ENCODE measurements around the gene KRT76.

- TF ChIP-seq SPI1 (IDR thresholded peaks at IDR 0.05; ENCODE audit: borderline replicate concordance, low read depth) (no peak), POLR2AphosphoS5 (IDR thresholded peaks at IDR 0.05; ENCODE audit: low read depth) (no peak), CTCF (IDR thresholded peaks at IDR 0.05; ENCODE audit: insufficient read depth, low read length) (no peak), REST (IDR thresholded peaks at IDR 0.05; ENCODE audit: insufficient replicate concordance, low read depth) (no peak)
Observed at GRCh38 chr12:52765702-52766101, 11.4 kb downstream of the KRT76 start.

Measured in HL-60 (cell line).